Tibial artery (tissue), 4 donors: ENCODE measurements around the gene CCL1.

ENCODE experiments used
- DNase-seq, 2 donors: peaks; one replicate each; pipeline ENCODE4 v3.0.0-alpha.2; 2019
- H3K27ac ChIP-seq, 2 donors: fragments of 200-600 bp; sonication (generic) in 1 of 2; 1 replicate in 1 of 2; 2 replicates in 1 of 2; pipeline ENCODE4 v1.5.1; 2018 to 2019; ENCODE audit warnings: mild to moderate bottlenecking in 1 of 2
- H3K27me3 ChIP-seq, 2 donors: fragments of 200-600 bp; sonication (generic) in 1 of 2; one replicate each; pipeline versions ENCODE4 v1.5.1 to v1.6.0; 2016 to 2019
- H3K36me3 ChIP-seq, 3 donors: fragments of 200-600 bp; sonication (generic) in 2 of 3; one replicate each; pipeline ENCODE4 v1.5.1; 2016 to 2019; ENCODE audit warnings: mild to moderate bottlenecking in 2 of 3
- H3K4me1 ChIP-seq, 4 donors: fragments of 200-600 bp; sonication (generic) in 2 of 4; 1 replicate in 3 of 4; 2 replicates in 1 of 4; pipeline ENCODE4 v1.5.1; 2016 to 2019
- H3K4me3 ChIP-seq, 2 donors: fragments of 200-600 bp; sonication (generic) in 1 of 2; 1 replicate in 1 of 2; 2 replicates in 1 of 2; pipeline ENCODE4 v1.5.1; 2018 to 2019; ENCODE audit warnings: mild to moderate bottlenecking in 2 of 2
- H3K9me3 ChIP-seq, 3 donors: fragments of 200-600 bp; sonication (generic) in 1 of 3; one replicate each; pipeline ENCODE4 v1.5.1; 2016 to 2019
- intact Hi-C: fragments of 100-400 bp; cut with DNase I; formaldehyde crosslinking; loops from one replicate; pipeline ENCODE4 v1.15.0; 2023; ENCODE audit warnings: low total_unique reads
- TF ChIP-seq, protein P1 (sequence below), 2 experiments: fragments of 200-600 bp in 1 of 2; fragments of 450-650 bp in 1 of 2; IDR thresholded peaks; one replicate each; pipeline ENCODE4 v1.5.1; 2017 to 2019; ENCODE audit warnings: antibody characterized with exemption in 2 of 2, mild to moderate bottlenecking in 1 of 2, moderate library complexity in 1 of 2

The CCL1 gene

DNA sequence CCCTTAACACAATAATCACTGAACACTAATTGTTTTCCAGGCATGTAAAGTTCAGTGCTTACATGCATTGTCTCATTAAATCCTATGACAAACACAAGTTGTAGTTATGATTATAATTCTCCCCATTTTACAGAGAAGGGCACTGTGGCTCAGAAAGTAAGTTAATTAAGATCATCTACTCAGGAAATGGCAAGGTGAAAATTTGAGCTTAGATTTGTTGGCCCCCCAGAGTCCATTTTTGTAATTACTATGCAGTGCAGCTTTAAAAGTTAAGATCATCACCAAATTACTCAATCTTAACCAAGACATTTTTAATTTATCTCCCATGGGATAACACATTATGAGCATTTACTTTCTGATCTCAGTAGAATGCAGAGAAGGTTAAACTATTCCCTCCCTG, 34.2 kb upstream of the CCL1 start:
- no peak overlapping the region for H3K4me3 ChIP-seq
- TF ChIP-seq, protein P1, sequence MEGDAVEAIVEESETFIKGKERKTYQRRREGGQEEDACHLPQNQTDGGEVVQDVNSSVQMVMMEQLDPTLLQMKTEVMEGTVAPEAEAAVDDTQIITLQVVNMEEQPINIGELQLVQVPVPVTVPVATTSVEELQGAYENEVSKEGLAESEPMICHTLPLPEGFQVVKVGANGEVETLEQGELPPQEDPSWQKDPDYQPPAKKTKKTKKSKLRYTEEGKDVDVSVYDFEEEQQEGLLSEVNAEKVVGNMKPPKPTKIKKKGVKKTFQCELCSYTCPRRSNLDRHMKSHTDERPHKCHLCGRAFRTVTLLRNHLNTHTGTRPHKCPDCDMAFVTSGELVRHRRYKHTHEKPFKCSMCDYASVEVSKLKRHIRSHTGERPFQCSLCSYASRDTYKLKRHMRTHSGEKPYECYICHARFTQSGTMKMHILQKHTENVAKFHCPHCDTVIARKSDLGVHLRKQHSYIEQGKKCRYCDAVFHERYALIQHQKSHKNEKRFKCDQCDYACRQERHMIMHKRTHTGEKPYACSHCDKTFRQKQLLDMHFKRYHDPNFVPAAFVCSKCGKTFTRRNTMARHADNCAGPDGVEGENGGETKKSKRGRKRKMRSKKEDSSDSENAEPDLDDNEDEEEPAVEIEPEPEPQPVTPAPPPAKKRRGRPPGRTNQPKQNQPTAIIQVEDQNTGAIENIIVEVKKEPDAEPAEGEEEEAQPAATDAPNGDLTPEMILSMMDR (IDR thresholded peaks at IDR 0.05): no peak
- no peaks in the 10 kb centered on the region for H3K9me3 ChIP-seq
- DNase-seq: no peak
- no peaks in the 10 kb centered on the region for H3K27me3 ChIP-seq
- no peak overlapping the region for H3K27ac ChIP-seq
- no peaks in the 10 kb centered on the region for H3K4me1 ChIP-seq
- intact Hi-C loops: no loop called here
- H3K36me3 ChIP-seq: no peaks in the 10 kb centered on the region

DNA sequence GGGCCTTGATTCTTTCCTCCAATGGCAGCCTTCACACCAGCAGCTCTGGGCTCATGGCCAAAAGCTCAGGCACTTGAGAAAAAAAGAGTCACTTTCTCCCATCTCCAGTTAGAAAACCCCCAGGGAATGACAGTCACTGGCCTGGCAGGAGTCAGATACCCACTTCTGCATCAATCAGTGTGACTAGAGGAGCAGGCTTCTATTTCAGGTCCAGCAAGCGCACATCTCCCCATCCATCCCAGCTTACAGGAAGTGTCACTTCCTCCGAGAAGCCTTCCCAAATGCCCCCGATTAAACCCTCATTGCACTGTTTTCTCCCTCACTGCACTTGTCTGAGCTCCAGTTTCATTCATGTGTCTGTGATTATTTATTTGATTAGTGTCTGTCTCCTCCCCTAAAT, 30.4 kb upstream of the CCL1 start:
- H3K27me3 ChIP-seq: no peaks in the 10 kb centered on the region
- H3K27ac ChIP-seq: no peak overlapping the region
- intact Hi-C loops: no loop called here
- H3K9me3 ChIP-seq: no peaks in the 10 kb centered on the region
- H3K4me3 ChIP-seq: no peak overlapping the region
- DNase-seq: no peak
- TF ChIP-seq, protein P1 (IDR thresholded peaks at IDR 0.05): no peak
- no peaks in the 10 kb centered on the region for H3K4me1 ChIP-seq
- H3K36me3 ChIP-seq: no peaks in the 10 kb centered on the region

DNA sequence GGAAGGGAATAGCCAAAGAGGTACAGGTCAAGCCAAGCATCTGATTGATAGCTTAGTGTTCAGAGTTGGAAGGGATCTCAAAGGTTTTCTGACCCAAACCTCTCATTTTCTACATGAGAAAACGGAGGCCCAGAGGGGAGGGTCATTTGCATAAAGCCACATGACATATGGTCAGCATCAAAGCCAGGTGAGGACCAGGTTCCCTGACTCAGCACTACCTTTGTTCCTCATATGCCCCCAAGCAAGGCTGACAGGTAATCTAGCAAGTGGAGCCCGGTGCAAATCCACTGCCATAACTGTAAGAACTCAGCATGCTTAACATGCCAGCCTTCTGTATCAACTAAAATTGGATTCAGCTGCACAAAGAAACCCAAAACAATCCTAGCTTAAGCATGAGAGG, 28.2 kb upstream of the CCL1 start:
- Histone ChIP-seq H3K4me1 (peaks cover 0 to 6% (median 0%) of the 10 kb centered on the region in 4 donors), H3K27ac (no peak overlapping the region), H3K27me3 (no peaks in the 10 kb centered on the region), H3K4me3 (no peak overlapping the region), H3K9me3 (no peaks in the 10 kb centered on the region), H3K36me3 (no peaks in the 10 kb centered on the region)
- intact Hi-C loops: no loop called here
- TF ChIP-seq, protein P1 (IDR thresholded peaks at IDR 0.05): no peak
- no peak for DNase-seq

DNA sequence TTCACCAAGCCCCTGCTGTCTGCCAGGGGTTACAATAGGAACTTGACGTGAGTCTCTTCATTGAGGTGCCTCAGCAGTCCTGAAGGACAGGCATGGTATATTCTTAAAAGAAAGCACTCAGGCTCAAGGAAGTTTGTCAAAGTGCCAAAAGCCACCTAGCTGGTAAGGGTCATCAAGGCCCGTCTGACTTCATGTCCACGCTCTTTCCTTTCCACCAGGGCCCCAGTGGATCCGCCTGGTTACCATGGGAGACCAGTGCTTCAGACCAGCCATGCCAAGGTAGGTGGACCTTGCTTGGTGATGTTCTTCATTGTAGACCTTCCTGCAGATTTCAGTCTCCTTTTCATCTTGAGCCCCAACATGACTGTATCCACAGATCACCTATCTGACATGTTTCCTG, 27.6 kb upstream of the CCL1 start:
- H3K36me3 ChIP-seq: no peaks in the 10 kb centered on the region
- H3K9me3 ChIP-seq: no peaks in the 10 kb centered on the region
- intact Hi-C loops: no loop called here
- peaks cover 0 to under 1% of the 10 kb centered on the region in 2 donors for H3K27me3 ChIP-seq
- TF ChIP-seq, protein P1 (IDR thresholded peaks at IDR 0.05): no peak
- H3K27ac ChIP-seq: no peak overlapping the region
- DNase-seq: no peak
- no peak overlapping the region for H3K4me3 ChIP-seq
- peaks cover 0 to 6% (median 0%) of the 10 kb centered on the region in 4 donors for H3K4me1 ChIP-seq

DNA sequence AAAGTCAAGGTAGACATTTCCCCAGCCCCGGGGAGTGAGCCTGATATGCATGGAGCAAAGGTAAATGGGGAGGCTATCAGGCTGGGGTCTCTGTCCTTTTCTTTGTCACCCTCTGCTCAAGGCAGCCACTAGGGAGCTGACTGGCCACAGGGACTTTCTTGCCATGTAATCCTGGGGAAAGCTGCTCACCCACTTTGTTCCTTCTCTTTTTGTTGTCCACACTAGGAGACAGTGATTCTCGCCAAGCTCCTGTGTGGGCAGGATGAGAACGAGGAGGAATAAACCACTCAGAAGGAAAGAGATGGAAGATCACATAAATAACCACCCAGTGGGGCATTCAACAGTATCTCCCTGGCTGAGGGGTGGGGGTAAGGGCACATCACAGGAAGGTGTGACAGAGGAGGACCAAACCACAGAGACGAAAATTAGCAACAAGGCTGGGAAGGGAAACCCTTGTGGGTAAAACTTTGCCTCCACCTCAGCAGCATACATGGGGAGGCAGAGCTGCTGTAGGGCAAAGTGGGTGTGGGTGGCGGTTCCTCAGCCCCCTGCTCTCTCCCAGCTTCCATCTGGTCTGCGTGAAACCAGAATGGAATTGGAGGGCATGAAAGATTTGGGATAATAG, 26.2 kb upstream of the CCL1 start:
- no peak for DNase-seq
- Histone ChIP-seq H3K4me1 (peaks cover 0 to 6% (median 0%) of the 10 kb centered on the region in 4 donors), H3K27me3 (peaks cover 0 to 3% of the 10 kb centered on the region in 2 donors), H3K4me3 (no peak overlapping the region), H3K9me3 (no peaks in the 10 kb centered on the region), H3K36me3 (no peaks in the 10 kb centered on the region), H3K27ac (no peak overlapping the region)
- TF ChIP-seq, protein P1 (IDR thresholded peaks at IDR 0.05): no peak
- intact Hi-C loops: no loop called here

DNA sequence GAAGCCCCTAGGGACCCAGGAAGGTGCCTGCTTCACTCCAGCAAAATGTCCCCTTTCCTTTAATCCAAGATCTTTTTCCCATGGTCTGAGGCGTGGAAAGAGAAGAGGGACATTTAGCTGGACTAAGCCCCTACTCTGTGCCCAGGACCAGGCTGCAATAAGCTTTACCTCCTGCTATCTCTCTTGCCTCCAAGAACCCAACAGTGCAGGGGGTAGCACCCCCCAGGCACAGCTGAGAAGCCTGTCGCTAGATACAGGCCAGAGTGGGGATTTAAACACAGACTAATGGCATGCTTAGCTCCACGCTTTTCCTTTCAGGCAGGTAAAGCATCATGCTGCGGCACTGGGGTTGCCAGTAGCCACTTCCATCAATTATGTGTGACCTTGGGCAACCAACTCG, 24.5 kb upstream of the CCL1 start:
- Histone ChIP-seq H3K27me3 (peaks cover 0 to 3% of the 10 kb centered on the region in 2 donors), H3K27ac (no peak overlapping the region), H3K4me1 (peaks cover 0 to 6% (median 0%) of the 10 kb centered on the region in 4 donors), H3K36me3 (no peaks in the 10 kb centered on the region), H3K9me3 (no peaks in the 10 kb centered on the region), H3K4me3 (no peak overlapping the region)
- DNase-seq: no peak
- TF ChIP-seq, protein P1 (IDR thresholded peaks at IDR 0.05): no peak
- intact Hi-C loops: no loop called here
